ENCODE results near the gene MED4.

DNA sequence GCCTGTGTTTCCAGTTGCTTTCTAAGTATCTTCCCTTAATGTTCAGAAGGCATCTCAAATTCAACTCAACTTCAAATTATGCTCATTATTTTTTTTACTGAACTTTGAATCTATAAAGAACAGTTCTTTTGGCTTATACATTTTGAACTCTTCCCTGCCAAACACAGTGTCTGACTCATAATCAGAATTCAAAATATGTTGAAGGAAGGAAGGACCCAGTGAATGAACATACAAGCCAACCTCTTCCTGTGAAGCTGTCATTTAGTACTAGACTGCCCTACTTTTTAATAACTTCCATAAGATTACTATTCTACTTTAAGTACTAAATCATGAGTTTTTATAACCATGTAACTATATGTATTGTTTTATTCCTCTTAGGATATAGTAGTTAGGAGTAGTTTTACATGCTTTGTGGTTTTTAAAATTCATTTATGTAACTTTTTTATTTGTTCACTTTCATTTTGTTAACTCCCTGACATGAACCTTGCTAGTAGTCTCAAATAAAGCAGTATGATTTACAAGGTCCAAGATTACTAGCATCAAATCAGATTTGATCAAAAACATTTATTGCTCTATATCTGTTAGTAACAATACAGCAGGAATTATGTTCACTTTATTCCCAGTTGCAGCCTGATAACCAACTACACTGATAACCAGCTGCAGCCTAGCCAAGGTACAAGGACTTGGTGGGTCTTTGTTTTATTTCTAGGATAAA, 51.0 kb downstream of the MED4 start:
- no peak for TF ChIP-seq YY1 (IDR thresholded peaks at IDR 0.05; ENCODE audit: insufficient read depth, insufficient read length)
- no peak for TF ChIP-seq ZNF274 (IDR thresholded peaks at IDR 0.05; ENCODE audit: low read depth, low read length)
- TF ChIP-seq SUZ12 (IDR thresholded peaks at IDR 0.05; ENCODE audit: extremely low read depth, insufficient read depth, insufficient read length), result no peak

Measured in NT2/D1 (cell line).